GM12875 (cell line): ENCODE measurements around the gene PXN.
A peak's percentile ranks its signal among the peaks of the same experiment; 100 is the strongest.

Source experiments
- H3K4me3 ChIP-seq: one replicate; pipeline ENCODE4 v1.5.1; 2011; ENCODE audit warnings: low read depth, low read length, control low read depth
- TF ChIP-seq, protein P1 (sequence below): IDR thresholded peaks from 2 replicates; pipeline ENCODE4 v1.5.1; 2011; ENCODE audit warnings: low read depth, mild to moderate bottlenecking, control low read depth, inconsistent platforms, low read length, moderate library complexity, borderline replicate concordance; ENCODE audit not compliant: insufficient read depth

Gene PXN

GRCh38 chr12:120265473-120266179 is at the start of gene PXN:
PXN (minus strand) TSS chr12:120265730; CDS start chr12:120265629, 101 bp downstream.
- peak within 1 kb of the TSS; percentile 77 for H3K4me3 ChIP-seq
- TF ChIP-seq, protein P1, sequence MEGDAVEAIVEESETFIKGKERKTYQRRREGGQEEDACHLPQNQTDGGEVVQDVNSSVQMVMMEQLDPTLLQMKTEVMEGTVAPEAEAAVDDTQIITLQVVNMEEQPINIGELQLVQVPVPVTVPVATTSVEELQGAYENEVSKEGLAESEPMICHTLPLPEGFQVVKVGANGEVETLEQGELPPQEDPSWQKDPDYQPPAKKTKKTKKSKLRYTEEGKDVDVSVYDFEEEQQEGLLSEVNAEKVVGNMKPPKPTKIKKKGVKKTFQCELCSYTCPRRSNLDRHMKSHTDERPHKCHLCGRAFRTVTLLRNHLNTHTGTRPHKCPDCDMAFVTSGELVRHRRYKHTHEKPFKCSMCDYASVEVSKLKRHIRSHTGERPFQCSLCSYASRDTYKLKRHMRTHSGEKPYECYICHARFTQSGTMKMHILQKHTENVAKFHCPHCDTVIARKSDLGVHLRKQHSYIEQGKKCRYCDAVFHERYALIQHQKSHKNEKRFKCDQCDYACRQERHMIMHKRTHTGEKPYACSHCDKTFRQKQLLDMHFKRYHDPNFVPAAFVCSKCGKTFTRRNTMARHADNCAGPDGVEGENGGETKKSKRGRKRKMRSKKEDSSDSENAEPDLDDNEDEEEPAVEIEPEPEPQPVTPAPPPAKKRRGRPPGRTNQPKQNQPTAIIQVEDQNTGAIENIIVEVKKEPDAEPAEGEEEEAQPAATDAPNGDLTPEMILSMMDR: peak; percentile 86

GRCh38 chr12:120314220-120314619 is 48.7 kb upstream of the PXN start:
- TF ChIP-seq, protein P1: peak; percentile 32; the same call in 1 of the 2 replicates
- no peak overlapping the region for H3K4me3 ChIP-seq

- peak within 1 kb of the TSS; percentile 61 for H3K4me3 ChIP-seq
- TF ChIP-seq, protein P1: peak; percentile 73
Observed at GRCh38 chr12:120301962-120302815, 36.7 kb upstream of the PXN start, which contains the start of gene SIRT4. SIRT4 (plus strand) TSS chr12:120302321; CDS start chr12:120303562, 1,241 bp downstream.

- TF ChIP-seq, protein P1: no peak
- peak within 1 kb of the TSS; percentile 61 for H3K4me3 ChIP-seq
Observed at GRCh38 chr12:120292661-120293531, 27.4 kb upstream of the PXN start, which contains the start of gene RNU4-1. RNU4-1 (minus strand) TSS chr12:120293237.

DNA sequence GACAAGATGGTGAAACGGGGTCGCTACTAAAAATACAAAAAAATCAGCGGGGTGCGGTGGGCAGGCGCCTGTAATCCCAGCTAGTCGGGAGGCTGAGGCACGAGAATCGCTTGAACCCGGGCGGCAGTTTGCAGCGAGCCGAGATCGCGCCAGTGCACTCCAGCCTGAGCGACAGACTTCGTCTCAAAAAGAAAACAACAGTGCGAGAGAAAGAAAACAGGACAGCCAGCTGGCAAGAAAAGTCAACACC is 26.8 kb upstream of the PXN start:
- TF ChIP-seq, protein P1: no peak
- H3K4me3 ChIP-seq: peak overlapping the region; percentile 61

DNA sequence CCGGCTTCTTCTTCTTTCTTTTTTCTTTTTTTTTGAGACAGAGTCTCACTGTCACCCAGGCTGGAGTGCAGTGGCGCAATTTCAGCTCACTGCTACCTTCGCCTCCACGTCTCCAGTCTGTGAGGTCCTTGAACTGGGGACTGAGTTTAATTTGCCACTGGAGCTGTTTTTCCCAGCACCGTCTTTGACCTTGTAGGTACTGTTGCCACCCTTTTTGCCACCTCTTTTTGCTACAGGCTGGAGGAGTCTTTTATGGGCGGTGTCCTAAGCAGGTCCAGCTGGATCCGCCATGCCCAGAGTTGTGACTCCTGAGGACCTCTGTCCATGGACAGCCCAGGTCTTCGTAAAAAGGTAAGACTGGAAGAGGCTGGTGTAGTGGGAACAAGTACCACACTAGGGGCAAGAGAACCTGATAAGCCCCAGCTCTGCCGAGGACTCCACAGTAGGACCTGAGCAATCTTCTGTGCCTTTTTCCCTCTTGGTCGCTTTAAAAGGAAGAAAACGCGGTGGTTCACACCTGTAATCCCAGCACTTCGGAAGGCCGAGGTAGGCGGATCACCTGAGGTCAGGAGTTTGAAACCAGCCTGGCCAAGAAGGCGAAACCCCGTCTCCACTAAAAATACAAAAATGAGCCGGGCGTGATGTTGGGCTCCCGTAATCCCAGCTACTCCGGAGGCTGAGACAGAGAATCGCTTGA is 25.2 kb upstream of the PXN start:
- no peak overlapping the region for H3K4me3 ChIP-seq
- TF ChIP-seq, protein P1: no peak
